Mammary epithelial cell (primary cell): ENCODE data around the gene DGKD.

Source experiments
- EZH2 ChIP-seq: IDR thresholded peaks from 2 replicates; pipeline ENCODE4 v1.6.1; 2012; ENCODE audit warnings: low read length, inconsistent platforms, borderline replicate concordance
- TF ChIP-seq, protein P1 (sequence below), 2 donors: IDR thresholded peaks in 1 of 2; conservative IDR thresholded peaks in 1 of 2; 2 replicates each; pipeline ENCODE4 v1.5.1; 2011 to 2012; ENCODE audit warnings: inconsistent platforms in 2 of 2, low read length in 2 of 2, mild to moderate bottlenecking in 2 of 2, control low read depth in 1 of 2, low read depth in 1 of 2; ENCODE audit not compliant: insufficient read depth in 1 of 2; ENCODE audit errors: extremely low read depth in 1 of 2

DNA sequence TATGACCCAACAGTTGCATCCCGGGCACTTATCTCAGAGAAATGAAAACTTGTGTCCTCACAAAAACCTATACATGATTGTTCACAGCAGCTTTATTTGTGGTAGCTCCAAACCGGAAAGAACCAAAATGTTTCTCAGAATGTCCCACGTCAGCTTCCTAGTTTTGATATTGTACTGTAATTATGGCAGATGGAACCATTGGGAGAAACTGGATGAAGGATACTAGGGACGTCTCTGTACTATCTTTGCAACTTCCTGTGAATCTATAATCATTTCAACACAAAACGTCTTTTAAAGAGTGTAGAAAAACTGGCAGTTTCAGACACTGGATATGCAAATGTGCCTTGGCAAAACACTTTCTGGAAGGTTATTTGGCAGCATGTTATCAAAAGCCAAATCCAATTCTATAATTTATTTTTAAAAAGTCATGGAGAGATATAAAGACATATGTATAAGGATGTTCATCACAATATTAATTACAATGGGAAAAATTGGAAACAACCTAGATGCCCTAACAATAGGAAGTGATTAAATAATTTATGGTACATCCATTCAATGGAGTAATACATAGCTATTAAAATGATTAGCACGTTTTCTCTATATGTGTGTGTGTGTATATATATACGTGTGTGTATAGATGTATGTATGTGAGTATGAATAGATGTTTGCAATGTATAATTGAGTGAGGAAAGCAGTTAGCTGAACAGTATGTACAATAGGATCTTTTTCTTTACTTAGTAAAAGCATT, 36.9 kb upstream of the DGKD start:
- TF ChIP-seq, protein P1, sequence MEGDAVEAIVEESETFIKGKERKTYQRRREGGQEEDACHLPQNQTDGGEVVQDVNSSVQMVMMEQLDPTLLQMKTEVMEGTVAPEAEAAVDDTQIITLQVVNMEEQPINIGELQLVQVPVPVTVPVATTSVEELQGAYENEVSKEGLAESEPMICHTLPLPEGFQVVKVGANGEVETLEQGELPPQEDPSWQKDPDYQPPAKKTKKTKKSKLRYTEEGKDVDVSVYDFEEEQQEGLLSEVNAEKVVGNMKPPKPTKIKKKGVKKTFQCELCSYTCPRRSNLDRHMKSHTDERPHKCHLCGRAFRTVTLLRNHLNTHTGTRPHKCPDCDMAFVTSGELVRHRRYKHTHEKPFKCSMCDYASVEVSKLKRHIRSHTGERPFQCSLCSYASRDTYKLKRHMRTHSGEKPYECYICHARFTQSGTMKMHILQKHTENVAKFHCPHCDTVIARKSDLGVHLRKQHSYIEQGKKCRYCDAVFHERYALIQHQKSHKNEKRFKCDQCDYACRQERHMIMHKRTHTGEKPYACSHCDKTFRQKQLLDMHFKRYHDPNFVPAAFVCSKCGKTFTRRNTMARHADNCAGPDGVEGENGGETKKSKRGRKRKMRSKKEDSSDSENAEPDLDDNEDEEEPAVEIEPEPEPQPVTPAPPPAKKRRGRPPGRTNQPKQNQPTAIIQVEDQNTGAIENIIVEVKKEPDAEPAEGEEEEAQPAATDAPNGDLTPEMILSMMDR (conservative IDR thresholded peaks at IDR 0.05 in 1 of 2, IDR thresholded peaks at IDR 0.05 in 1 of 2; ENCODE audit: extremely low read depth in 1 of 2, insufficient read depth in 1 of 2, low read depth in 1 of 2, low read length in 2 of 2): no peak
- TF ChIP-seq EZH2: no peak
